Skeletal muscle cell (primary cell): ENCODE measurements around the gene TPST1.

Experiments used
- DNase-seq: peaks from one replicate; pipeline ENCODE4 v3.0.0-alpha.2; 2010; ENCODE audit warnings: low read depth
- H3K4me3 ChIP-seq: 2 replicates; pipeline ENCODE4 v1.5.1; 2011; ENCODE audit warnings: low read depth, mild to moderate bottlenecking, control low read depth, low read length, moderate library complexity

The TPST1 gene

DNA sequence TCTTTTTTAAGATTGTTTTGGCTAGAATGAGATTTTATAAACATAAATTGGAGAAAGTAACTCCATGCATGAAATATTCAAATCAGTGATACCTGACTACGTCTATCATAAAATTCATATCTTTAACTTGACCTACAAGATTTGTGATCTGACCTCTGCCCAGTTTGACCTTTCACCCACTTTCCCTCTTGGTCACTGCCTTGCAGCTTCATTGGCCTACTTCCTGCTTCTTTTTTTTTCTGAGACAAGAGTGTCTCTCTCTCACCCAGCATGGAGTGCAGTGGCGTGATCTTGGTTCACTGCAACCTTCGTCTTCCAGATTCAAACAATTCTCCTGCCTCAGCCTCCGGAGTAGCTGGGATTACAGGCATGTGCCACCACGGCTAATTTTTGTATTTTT lies 28.5 kb downstream of the TPST1 start:
- no peak for DNase-seq

GRCh38 chr7:66236713-66237303 lies 31.7 kb downstream of the TPST1 start:
- no peak overlapping the region for H3K4me3 ChIP-seq
- DNase-seq = no peak

More for the DNA sequence above, 28.5 kb downstream of the TPST1 start:
- no peak overlapping the region for H3K4me3 ChIP-seq

GRCh38 chr7:66237906-66238772 lies 33.0 kb downstream of the TPST1 start:
- no peak for DNase-seq
- H3K4me3 ChIP-seq = no peak overlapping the region

DNA sequence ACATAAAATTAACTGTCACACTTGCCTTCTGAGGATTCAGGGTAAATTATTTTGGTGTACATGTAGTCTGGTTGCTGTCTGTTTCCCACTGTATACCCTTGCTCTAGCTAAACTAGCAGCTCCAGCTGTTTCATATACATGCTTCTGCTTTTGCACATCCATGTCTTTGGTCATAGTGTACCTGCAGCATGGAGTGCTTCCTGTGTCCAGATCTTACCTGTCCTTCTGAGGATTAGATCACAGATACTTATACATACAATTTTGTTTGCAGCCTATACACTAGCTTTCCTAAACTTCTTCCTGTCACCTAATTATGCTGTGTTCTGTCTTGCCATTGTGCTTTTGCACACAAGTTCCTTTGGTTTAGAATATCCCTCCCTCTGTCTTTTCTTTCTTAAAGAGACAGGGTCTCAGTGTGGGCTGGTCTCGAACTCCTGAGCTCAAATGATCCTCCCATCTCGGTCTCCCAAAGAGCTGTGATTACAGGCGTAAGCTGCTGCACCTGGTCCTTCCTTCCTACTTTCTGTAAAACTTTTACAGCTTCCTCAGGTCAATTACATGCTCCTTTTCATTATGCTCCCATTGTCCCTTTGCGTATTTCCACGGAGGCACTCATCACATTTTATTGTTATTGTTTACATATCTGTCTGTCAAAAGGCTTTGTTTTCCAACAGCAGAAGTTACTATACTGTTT lies 33.8 kb downstream of the TPST1 start:
- DNase-seq = no peak
- no peak overlapping the region for H3K4me3 ChIP-seq

- DNase-seq = no peak
- no peak overlapping the region for H3K4me3 ChIP-seq
Measured at GRCh38 chr7:66239467-66239856, 34.3 kb downstream of the TPST1 start.

DNA sequence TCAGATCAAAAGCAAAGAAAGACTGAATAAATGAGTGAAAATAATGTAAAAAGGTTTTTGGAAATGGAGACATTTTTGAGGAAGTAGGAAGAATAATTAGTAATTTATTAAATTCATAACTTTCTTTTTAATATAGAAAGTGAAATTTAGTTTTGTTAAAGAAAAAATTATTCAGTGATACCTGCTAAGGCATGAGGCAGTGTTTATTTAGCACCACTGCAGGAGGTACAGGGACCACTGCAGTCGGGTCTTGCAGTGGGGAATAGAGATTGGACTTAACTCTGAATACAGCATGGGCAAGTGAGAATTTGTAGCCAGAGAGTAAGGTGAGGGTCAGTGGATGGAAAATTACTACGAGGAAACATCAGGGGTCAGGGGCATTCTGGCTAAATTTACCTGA lies 39.9 kb downstream of the TPST1 start:
- no peak for DNase-seq
- H3K4me3 ChIP-seq = no peak overlapping the region

DNA sequence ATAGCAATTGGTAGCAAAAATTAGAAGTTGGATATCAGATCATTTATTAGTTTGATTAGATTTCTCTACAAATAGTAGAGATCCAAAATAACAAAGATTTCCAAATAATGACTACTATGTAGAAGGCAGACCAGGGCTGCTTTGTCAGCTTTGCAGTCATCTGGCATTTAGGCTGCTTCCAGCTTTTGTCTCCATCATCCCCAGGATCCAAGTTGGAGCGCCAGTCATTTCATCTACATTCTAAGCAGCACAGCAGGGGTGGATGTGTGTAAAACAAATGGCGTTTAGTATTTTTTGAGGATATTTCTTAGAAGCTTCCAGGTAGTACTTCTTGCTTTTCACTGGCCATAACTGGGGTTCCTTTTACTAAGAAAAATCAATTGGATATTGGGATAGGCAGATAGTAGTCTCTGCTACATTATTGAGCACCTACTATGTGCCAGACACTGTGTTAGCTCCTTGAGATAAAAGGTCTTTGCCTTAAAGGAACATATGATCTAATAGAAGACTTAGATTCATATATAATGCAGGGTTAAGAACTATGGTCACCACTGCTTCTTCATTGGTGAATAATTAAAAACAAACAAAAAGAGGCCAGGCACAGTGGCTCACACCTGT lies 41.5 kb downstream of the TPST1 start:
- DNase-seq = no peak
- no peak overlapping the region for H3K4me3 ChIP-seq

- no peak overlapping the region for H3K4me3 ChIP-seq
- no peak for DNase-seq
Measured at GRCh38 chr7:66247380-66248078, 42.4 kb downstream of the TPST1 start.

DNA sequence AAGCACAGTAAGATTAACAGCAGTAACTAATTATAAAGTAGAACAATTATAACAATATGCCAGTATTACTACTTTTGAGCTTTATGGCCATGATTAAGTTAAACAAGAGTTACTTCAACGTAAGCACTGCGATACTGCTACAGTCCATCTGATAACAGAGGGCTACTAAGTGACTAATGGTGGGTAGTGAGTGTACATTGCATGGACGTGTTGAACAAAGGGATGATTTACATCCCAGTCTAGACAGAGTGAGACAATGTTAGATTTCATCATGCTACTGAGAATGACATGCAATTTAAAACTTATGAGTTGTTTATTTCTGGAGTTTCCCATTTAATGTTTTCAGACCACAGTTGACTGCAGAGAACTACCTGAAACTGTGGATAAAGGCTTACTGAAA lies 45.6 kb downstream of the TPST1 start:
- H3K4me3 ChIP-seq = no peak overlapping the region
- peak; percentile 86 for DNase-seq

DNA sequence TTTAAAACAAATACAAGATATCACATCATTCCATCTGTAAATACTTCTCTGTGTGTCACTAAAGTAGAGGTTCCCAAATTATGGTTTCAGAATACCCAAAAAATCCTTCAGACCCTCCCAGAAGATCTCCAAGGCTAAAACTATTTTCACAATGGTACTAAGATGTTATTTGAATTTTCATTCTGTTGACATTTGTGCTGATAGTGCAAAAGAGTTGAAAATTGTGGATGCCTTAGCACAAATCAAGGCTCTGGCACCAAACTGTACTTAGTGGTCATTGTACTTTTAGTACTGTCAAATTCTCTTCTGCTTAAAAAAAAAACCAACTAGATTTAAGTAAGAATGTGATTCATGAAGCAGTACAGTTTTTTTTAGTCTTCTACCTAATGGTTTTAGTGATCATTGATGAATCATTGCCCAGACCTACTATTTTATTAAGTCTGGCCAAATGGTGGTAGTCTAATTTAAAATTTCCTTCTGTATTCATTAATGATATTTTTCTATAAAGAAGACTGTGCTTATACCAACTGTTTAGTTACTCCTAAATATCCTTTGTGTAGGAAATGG lies 50.5 kb downstream of the TPST1 start:
- peak; percentile 36 for DNase-seq
- H3K4me3 ChIP-seq = no peak overlapping the region

GRCh38 chr7:66256281-66256680 lies 51.1 kb downstream of the TPST1 start:
- no peak for DNase-seq
- no peak overlapping the region for H3K4me3 ChIP-seq

DNA sequence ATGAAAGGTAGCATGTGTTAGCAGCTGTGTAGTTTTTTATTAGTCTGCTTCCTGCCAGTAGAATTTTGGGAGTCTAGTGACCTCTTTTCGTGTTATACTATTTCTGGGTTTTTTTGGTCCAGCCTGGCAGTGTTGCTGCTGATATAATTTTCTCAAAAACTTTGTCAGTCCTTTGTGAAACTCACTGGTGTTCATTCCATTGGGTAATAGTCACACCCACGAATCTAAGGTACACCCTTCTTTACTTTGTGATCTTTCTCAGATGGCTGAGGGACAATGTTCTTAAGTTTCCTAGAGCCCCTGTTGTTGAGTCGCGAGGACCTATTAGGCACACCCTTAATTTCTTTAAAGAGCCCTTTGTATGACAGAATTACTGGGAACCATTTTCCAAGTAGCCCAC lies 52.3 kb downstream of the TPST1 start:
- no peak for DNase-seq
- H3K4me3 ChIP-seq = no peak overlapping the region

- no peak for DNase-seq
- H3K4me3 ChIP-seq = no peak overlapping the region
Measured at GRCh38 chr7:66258409-66258808, 53.3 kb downstream of the TPST1 start.

DNA sequence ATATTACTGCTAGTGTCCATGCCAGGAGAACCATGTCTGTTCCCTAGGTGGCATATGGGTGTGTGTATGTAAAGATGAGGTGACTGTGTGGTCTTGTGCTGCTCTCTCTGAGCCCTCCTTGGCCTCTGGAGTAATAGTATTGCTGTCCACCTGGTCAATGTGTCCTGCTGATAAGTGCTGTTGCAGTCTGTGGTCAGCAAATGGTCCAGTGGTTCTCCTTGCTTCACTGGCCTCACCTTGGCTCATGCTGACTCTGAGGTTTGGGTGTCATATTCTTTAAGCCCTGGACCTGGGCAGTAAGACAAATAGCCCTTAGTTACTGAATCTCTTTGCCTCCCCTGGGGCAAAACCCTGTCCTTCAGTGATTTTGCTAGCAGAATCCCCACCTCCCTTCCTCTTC lies 56.8 kb downstream of the TPST1 start:
- DNase-seq = no peak
- H3K4me3 ChIP-seq = no peak overlapping the region

DNA sequence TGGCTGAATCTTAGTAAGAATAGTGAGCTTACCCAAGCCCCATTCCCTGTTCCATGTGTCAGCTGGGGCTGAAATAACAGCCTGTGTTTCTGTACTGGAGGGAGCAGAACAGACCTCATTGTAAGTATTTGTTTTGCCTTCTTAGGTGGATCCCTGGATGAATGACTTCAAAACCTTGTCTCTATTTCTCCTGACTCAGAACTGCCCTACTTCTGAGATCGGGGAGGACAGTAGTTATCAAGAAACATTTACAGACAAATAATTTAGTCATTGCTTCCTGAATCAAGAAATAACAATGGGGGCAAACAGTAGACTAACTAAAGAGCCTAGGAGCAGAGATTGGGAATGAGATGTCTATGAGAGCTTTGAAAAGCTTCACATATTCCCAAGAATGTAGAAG lies 58.8 kb downstream of the TPST1 start:
- DNase-seq = no peak
- H3K4me3 ChIP-seq = no peak overlapping the region

GRCh38 chr7:66265566-66265965 lies 60.4 kb downstream of the TPST1 start:
- DNase-seq = no peak

GRCh38 chr7:66267249-66267648 lies 62.1 kb downstream of the TPST1 start:
- DNase-seq = peak; percentile 83
- H3K4me3 ChIP-seq = no peak overlapping the region

More at GRCh38 chr7:66265566-66265965, 60.4 kb downstream of the TPST1 start:
- no peak overlapping the region for H3K4me3 ChIP-seq

GRCh38 chr7:66269978-66270377 lies 64.8 kb downstream of the TPST1 start:
- no peak overlapping the region for H3K4me3 ChIP-seq
- no peak for DNase-seq

- no peak overlapping the region for H3K4me3 ChIP-seq
- no peak for DNase-seq
Measured at GRCh38 chr7:66272321-66272720, 67.2 kb downstream of the TPST1 start.
